Stimulated activated CD4-positive, alpha-beta T cell treated with anti-CD3 and anti-CD28 coated beads, Interleukin-15, amount 100 ng/mL, for 24 hours (primary cell): ENCODE results near the gene MYLK2.

Experiments
- DNase-seq: peaks from one replicate; pipeline ENCODE4 v3.0.0-alpha.2; 2020

Gene MYLK2

GRCh38 chr20:31879143-31879987, 60.2 kb downstream of the MYLK2 start:
- DNase-seq = peak; percentile 93

GRCh38 chr20:31881945-31882344, 62.8 kb downstream of the MYLK2 start:
- DNase-seq = no peak

GRCh38 chr20:31883829-31884228, 64.7 kb downstream of the MYLK2 start:
- no peak for DNase-seq
